Gastrocnemius medialis (tissue), 4 donors: ENCODE results near the gene SAPCD1.

Source experiments
- POLR2A ChIP-seq, 2 donors: fragments of 450-650 bp; IDR thresholded peaks; one replicate each; pipeline ENCODE4 v1.6.1; 2017; ENCODE audit warnings: antibody characterized with exemption in 2 of 2, mild to moderate bottlenecking in 2 of 2, moderate library complexity in 2 of 2
- TF ChIP-seq, protein P1 (sequence below), 5 experiments: fragments of 450-650 bp in 3 of 5; fragments of 200-600 bp in 2 of 5; sonication (generic) in 2 of 5; IDR thresholded peaks in 4 of 5; conservative IDR thresholded peaks in 1 of 5; 1 replicate in 4 of 5; 2 replicates in 1 of 5; pipeline ENCODE4 v1.5.1; 2016 to 2019; ENCODE audit warnings: antibody characterized with exemption in 5 of 5, mild to moderate bottlenecking in 3 of 5, moderate library complexity in 3 of 5

DNA sequence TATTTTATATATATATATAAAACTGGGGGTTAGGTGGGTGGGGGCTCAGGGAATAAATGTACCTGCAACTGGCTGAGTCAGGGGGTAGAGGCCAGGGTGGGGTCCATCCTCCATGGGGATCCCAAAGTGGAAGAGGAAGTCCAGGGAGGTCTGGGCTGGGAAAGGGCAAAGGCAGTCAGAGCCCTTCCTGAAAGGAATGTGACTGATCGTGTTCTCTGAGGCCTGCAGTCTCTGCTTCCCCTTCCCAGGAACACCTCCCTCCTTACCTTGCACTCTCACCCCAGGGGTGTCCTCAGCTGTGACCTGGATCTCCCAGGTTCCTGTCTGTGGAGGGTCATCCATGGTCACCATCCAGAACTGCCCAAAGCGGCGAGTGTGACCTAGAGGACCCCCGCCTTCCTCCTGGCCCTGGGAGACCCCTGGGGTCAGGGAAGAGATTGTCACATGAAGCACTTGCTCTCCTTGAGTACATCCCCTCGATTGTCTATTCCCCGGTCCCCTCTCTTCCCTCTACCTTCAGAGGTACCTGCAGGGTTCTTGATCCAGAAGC is 4.7 kb downstream of the SAPCD1 start:
- TF ChIP-seq, protein P1, sequence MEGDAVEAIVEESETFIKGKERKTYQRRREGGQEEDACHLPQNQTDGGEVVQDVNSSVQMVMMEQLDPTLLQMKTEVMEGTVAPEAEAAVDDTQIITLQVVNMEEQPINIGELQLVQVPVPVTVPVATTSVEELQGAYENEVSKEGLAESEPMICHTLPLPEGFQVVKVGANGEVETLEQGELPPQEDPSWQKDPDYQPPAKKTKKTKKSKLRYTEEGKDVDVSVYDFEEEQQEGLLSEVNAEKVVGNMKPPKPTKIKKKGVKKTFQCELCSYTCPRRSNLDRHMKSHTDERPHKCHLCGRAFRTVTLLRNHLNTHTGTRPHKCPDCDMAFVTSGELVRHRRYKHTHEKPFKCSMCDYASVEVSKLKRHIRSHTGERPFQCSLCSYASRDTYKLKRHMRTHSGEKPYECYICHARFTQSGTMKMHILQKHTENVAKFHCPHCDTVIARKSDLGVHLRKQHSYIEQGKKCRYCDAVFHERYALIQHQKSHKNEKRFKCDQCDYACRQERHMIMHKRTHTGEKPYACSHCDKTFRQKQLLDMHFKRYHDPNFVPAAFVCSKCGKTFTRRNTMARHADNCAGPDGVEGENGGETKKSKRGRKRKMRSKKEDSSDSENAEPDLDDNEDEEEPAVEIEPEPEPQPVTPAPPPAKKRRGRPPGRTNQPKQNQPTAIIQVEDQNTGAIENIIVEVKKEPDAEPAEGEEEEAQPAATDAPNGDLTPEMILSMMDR (IDR thresholded peaks at IDR 0.05 in 4 of 5, conservative IDR thresholded peaks at IDR 0.05 in 1 of 5) = no peak
- no peak for TF ChIP-seq POLR2A (IDR thresholded peaks at IDR 0.05)
